HFFc6 (cell line): ENCODE data around the gene RANGAP1. TPM values are rescaled to one million over a fixed set of nuclear protein-coding genes. Genes with fewer than 3 reads are reported as not detected.

Experiments used
- DNase-seq: peaks from one replicate; pipeline ENCODE4 v3.0.0-alpha.2; 2018
- H3K27ac Mint-ChIP-seq: 2 replicates; pipeline ENCODE4 v1.8.0; 2020; ENCODE audit warnings: mild to moderate bottlenecking, mixed read lengths
- H3K27me3 Mint-ChIP-seq: 2 replicates; pipeline ENCODE4 v1.8.0; 2021; ENCODE audit warnings: mild to moderate bottlenecking, moderate library complexity, mixed read lengths; ENCODE audit not compliant: insufficient read depth
- H3K36me3 Mint-ChIP-seq: 2 replicates; pipeline ENCODE4 v1.8.0; 2021; ENCODE audit warnings: low read depth, mixed read lengths
- H3K4me1 Mint-ChIP-seq: 2 replicates; pipeline ENCODE4 v1.8.0; 2020; ENCODE audit warnings: low read depth, mixed read lengths
- H3K4me3 Mint-ChIP-seq: 2 replicates; pipeline ENCODE4 v1.8.0; 2020; ENCODE audit warnings: mild to moderate bottlenecking, moderate library complexity, mixed read lengths
- H3K9me3 Mint-ChIP-seq: 2 replicates; pipeline ENCODE4 v1.8.0; 2020; ENCODE audit warnings: mild to moderate bottlenecking, mixed read lengths
- total RNA-seq, 6 experiments: library from RNA; stranded (reverse); fragmentation: NEBNext Ultra II Directional; extraction: Animal tissue kit (Norgen Biotek cat#: 25700); gene quantifications; 2 replicates in 1 of 6; 3 replicates in 5 of 6; pipeline ENCODE4 v1.2.3, GENCODE V29; 2021
- TF ChIP-seq, protein P1 (sequence below): fragments of 200-600 bp; sonication (generic); IDR thresholded peaks from 2 replicates; pipeline ENCODE4 v1.5.0; 2021; ENCODE audit warnings: antibody characterized with exemption, mild to moderate bottlenecking

Gene RANGAP1
- total RNA-seq, 6 experiments from 2014 or later, result 215 to 249 (median 227) TPM

GRCh38 chr22:41248758-41249157 lies 37.2 kb downstream of the RANGAP1 start:
- peaks cover 18% of the 10 kb centered on the region; the same call in 1 of the 2 replicates for H3K36me3 Mint-ChIP-seq
- no peak overlapping the region for H3K4me3 Mint-ChIP-seq
- H3K9me3 Mint-ChIP-seq, result no peaks in the 10 kb centered on the region
- no peak for DNase-seq
- TF ChIP-seq, protein P1, sequence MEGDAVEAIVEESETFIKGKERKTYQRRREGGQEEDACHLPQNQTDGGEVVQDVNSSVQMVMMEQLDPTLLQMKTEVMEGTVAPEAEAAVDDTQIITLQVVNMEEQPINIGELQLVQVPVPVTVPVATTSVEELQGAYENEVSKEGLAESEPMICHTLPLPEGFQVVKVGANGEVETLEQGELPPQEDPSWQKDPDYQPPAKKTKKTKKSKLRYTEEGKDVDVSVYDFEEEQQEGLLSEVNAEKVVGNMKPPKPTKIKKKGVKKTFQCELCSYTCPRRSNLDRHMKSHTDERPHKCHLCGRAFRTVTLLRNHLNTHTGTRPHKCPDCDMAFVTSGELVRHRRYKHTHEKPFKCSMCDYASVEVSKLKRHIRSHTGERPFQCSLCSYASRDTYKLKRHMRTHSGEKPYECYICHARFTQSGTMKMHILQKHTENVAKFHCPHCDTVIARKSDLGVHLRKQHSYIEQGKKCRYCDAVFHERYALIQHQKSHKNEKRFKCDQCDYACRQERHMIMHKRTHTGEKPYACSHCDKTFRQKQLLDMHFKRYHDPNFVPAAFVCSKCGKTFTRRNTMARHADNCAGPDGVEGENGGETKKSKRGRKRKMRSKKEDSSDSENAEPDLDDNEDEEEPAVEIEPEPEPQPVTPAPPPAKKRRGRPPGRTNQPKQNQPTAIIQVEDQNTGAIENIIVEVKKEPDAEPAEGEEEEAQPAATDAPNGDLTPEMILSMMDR, result no peak
- no peaks in the 10 kb centered on the region for H3K4me1 Mint-ChIP-seq
- H3K27me3 Mint-ChIP-seq, result peaks cover 3% of the 10 kb centered on the region; the same call in 1 of the 2 replicates
- no peak overlapping the region for H3K27ac Mint-ChIP-seq

DNA sequence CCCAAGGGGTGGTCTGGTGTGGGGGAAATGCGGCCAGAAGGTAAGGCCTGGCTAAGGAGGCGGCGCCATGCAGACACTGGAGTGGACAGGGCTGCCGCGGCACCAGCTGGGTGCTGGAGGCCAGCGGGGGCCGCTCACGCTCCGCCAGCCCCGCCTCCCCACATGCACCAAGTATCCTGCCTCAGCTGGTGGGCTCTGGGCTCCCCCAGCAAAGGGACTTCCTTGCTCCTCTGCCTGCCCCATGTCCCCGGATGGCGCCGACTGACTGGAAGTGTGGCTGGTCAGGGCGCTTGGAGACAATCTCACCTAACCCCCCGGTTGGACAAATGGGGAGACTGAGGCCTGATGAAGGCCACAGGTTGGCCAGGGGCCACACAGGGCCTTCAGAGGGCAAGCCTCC lies 37.7 kb downstream of the RANGAP1 start:
- DNase-seq, result no peak
- Mint-ChIP-seq H3K36me3 (peaks cover 21% of the 10 kb centered on the region), H3K4me1 (peaks cover 3% of the 10 kb centered on the region), H3K9me3 (no peaks in the 10 kb centered on the region), H3K27ac (no peak overlapping the region), H3K27me3 (peaks cover 3% of the 10 kb centered on the region; the same call in 1 of the 2 replicates), H3K4me3 (no peak overlapping the region)
- TF ChIP-seq, protein P1, result no peak

DNA sequence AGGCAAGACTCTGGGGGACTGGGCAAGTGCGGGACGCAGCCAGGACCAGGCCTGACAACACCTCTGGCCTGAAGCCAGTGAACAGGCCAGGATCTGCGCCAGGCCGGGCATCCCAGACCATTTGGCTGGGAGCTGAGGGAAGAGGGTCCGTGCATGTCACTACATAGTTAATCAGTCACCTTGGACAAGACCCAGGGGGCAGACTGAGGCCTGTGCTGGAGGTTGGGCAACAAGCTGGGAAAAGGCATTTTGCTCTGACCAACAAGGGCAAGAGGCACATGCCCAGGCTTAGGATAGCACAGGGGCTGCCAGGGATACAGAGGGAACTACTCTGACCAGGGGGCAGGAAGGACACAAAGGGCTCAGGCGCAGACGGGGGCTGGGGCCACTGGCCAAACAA lies 38.3 kb downstream of the RANGAP1 start:
- Mint-ChIP-seq H3K9me3 (no peaks in the 10 kb centered on the region), H3K36me3 (peaks cover 24% of the 10 kb centered on the region), H3K27ac (peak overlapping the region; percentile 38), H3K4me1 (peaks cover 7% of the 10 kb centered on the region), H3K27me3 (peaks cover 3% of the 10 kb centered on the region; the same call in 1 of the 2 replicates), H3K4me3 (no peak overlapping the region)
- no peak for DNase-seq
- TF ChIP-seq, protein P1, result no peak

DNA sequence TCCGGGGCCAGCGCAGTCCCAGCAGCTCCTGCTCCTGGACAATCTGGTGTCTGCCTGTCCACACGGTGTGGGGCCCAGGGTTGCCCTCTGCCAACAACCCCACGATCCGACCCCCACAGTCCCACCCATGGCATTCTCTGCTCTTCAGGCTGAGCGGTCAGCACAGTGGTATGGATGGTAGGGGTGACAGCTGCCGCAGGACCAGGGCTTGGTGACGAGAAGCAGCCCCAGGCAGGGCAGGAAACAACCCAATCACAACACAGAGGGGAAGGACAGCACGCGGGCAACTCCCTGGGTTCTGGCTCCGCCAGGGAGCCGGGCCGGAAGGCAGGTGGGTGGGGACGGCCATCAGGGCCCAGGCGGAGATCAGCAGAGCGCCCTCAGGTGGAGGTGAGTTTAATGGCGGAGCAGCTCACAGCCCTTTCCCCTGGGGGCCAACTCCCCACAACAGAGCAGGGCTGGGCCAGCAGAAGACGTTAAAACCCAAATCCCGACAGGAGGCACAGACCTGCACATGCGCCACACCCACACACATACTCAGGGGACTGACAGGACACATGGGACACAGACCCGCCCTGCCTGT lies 40.0 kb downstream of the RANGAP1 start:
- Mint-ChIP-seq H3K27ac (no peak overlapping the region), H3K36me3 (peaks cover 26% of the 10 kb centered on the region), H3K9me3 (no peaks in the 10 kb centered on the region)

GRCh38 chr22:41243361-41243760 lies 42.6 kb downstream of the RANGAP1 start:
- TF ChIP-seq, protein P1, result no peak
- Mint-ChIP-seq H3K27ac (peak overlapping the region; percentile 18; the same call in 1 of the 2 replicates), H3K4me1 (peaks cover 12% of the 10 kb centered on the region), H3K36me3 (peaks cover 21% of the 10 kb centered on the region), H3K27me3 (peaks cover 15% of the 10 kb centered on the region), H3K9me3 (no peaks in the 10 kb centered on the region), H3K4me3 (no peak overlapping the region)
- DNase-seq, result no peak

More for the DNA sequence above, 40.0 kb downstream of the RANGAP1 start:
- Mint-ChIP-seq H3K4me1 (peaks cover 12% of the 10 kb centered on the region), H3K27me3 (peaks cover 11% of the 10 kb centered on the region), H3K4me3 (no peak overlapping the region)
- TF ChIP-seq, protein P1, result peak; percentile 48; the same call in 1 of the 2 replicates
- no peak for DNase-seq
